NCI-H82 (cell line): ENCODE data around the gene BEND3.
"Not testable (repeated sequence)": the region's sequence is repeated elsewhere in the genome, so short reads cannot be mapped to it uniquely, and the experiment has no call there.

Experiments used
- DNase-seq: peaks from one replicate; lab custom pipeline; 2025; lab: John Stamatoyannopoulos, UW

Gene BEND3

DNA sequence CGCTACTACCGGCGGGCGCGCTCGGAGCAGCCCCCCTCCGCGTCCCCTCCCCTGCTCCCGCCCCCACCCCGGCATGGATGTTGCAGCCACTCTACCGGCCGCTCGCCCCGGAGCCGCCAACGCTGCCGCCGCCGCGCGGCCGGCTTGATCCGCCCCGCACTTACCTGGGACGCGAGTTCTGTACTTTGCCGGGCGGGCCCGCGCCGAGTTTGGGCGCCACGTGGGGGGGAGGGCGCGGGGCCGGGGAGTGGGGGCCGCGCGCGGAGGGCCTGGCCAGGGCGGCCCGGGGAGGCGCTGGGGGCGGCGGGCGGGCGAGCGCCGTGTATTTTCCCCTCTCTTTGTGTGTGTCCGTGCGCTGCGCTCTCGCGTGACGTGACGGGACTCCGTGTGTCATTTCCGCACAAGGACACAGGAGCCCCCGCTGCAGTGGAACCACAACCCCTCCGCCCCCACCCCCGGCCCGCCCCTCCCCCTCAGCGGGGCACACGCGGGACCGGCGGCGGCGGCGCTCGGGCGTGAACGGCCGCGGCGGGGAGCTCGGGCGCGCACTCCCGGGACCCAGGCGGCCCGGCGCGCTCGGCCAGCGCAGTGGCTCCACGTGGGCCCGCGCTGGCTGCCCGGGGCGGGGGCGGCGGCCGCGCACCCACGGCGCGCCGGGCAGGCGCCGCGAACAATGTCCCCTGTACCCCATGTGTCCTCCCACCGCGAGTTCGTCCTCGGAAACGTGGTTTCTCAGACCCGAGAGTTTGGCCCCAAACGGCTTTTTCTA is at the start of gene BEND3:
Gene BEND3, minus strand, starts transcription at position 590 of the 769 bp plus-strand sequence. CDS start 16,230 bp downstream, outside the sequence.
- DNase-seq, result peak; percentile 69

GRCh38 chr6:107164299-107164698 is 49.0 kb upstream of the BEND3 start:
- not testable (repeated sequence) for DNase-seq

GRCh38 chr6:107161521-107161920 is 46.2 kb upstream of the BEND3 start:
- no peak for DNase-seq

DNA sequence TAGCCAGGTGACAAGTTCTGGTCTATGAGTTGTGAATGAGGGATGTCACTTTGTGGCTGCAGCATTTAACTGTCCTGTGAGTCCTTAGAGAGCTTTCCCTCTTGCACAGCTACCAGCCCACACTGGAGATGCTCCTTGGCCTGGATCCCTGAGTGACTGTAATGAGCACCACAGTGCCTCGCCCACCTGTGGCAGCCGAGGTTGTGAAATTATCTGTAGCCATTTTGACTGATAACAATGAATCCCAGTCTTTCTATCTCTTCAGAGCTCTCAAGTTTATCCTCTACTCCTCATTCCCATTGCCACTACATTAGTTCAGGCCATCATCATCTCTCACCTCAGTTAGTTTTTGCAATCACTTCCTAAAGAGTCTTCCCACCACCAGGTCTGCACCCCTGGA is 41.3 kb upstream of the BEND3 start:
- no peak for DNase-seq

- no peak for DNase-seq
Observed at GRCh38 chr6:107154801-107155160, 39.5 kb upstream of the BEND3 start.

DNA sequence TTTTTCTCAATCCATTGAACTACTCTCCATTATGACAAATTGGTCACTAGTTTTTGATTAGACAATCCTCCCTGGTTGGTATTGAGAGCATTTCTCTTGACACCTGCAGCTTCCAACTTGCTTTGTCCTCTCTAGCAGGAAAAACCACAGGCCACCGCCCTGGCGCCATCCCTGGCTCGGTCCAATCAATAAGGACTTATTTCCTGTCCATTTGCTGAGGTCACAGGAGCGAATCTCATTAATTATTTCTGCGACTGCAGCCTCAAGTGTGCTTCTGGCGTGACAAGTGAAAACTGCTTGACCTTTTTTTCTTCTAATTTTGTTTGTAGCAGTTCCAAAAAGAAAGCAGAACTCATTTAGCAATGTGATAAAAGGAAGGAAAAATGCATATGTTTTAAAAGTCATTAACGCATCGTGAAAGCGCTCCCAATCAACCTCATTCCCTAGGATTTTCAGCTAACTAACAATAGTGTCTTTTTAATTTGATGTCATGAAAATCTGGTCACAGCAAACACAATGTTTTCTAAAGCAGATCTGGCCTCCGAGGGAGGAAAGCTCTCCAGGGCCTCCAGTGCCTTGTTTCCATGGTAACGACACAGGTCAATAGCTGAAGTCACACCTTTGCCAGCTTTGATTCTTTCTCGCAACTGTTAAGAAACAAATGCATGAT is 39.0 kb upstream of the BEND3 start:
- no peak for DNase-seq

DNA sequence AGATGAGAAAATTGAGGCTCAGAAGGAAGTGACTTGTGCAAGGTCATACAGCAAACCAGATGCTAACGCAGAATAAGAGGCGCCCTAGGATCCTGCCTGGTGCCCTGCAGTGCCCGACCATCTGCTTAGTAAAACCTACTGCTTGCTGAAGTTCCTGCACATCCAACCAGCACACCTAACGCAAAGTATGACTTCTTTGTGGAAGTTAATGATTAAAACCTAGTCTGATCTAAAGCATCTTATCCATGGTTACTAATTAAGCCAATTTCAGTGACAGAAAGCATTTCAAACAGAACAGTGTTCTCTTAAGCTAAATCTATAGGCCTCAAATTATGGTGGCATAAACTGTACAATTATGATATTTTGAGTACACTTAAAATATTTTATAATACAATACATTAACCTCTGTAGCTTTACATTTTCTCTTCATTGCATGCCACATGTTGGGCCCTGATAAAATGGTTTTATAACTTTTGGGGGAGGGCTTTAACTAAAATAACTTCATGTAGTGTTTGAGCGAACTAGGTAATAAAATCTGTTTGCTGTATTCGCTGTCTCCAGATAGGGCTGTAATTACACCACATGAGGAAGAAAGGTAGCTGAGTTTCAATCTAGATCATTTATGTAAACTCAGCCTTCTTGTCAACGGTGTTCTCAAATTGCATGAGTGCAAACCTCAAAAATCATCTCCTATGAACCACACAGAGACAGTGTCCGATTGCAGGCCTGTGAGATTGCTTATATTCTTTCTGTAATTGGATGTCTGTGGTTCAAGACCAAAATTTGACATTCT is 37.5 kb upstream of the BEND3 start:
- DNase-seq, result no peak

DNA sequence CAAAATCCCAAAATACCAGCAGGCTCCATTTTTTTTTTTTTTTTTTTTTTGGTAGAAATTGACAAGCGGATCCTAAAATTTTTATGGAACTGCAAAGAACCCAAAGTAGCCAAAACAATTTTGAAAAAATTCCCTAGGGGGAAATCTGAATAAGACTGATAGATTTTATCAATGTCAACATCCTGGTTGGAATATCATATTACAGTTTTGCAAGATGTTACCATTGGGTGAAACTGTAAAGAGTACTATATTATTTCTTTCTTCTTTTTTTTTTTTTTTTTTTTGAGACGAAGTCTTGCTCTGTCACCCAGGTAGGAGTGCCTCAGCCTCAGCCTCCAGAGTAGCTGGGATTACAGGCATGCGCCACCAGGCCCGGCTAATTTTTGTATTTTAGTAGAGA is 29.4 kb upstream of the BEND3 start:
- no peak for DNase-seq

DNA sequence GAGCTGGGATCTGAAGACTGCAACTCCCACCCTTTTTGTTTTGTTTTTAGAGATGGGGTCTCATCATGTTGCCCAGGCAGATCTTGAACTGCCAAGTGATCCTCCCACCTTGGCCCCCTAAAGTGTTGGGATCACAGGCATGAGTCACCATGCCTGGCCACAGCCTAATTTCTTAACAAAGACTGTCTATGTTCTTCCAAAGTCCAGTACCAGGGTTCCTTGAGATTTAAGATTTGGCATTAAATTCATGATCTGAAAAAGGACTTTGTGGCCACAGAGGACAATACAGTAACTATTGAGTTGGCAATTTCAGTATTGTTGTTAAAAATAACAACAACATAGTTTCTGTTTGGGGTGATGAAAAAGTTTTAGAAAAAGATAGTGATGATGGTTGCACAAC is 28.7 kb upstream of the BEND3 start:
- no peak for DNase-seq

GRCh38 chr6:107140581-107140980 is 25.3 kb upstream of the BEND3 start:
- no peak for DNase-seq

DNA sequence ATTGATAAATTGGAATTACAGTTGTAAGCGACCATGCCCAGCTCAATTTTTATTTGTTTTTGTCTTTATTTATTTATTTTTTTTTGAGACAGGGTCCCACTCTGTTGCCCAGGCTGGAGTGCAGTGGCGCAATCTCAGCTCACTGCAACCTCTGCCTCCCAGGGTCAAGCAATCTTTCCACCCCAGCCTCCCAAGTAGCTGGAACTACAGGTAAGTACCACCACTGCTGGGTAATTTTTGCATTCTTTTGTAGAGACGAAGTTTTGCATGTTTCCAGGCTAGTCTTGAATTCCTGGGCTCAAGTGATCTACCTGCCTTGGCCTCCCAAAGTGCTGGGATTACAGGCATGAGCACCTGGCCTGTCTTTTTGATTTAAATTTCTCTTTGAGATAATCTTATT is 21.0 kb upstream of the BEND3 start:
- peak; percentile 32 for DNase-seq

DNA sequence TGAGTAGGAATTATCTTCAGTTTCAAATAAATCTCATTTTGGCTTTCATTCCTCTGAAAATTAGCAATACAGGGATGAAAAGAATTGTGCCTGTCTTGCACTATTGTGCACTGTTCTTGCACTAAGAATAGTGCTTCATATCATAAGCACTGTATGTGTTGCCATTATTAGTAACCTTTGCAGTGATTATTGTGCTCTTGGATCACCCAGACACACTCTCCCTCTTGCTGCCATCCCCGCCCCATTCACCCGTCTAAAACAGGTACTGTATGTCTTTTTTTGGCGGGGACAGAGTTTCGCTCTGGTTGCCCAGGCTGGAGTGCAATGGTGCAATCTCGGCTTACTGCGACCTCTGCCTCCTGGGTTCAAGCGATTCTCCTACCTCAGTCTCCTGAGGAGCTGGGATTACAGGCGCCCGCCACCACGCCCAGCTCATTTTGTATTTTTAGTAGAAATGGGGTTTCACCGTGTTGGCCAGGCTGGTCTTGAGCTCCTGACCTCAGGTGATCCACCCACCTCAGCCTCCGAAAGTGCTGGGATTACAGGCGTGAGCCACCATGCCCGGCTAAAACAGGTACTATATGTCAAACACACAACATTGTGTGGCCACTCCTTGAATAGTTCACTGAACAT is 19.8 kb upstream of the BEND3 start:
- not testable (repeated sequence) for DNase-seq

- DNase-seq, result peak; percentile 58
Observed at GRCh38 chr6:107132330-107132954, 17.1 kb upstream of the BEND3 start.

DNA sequence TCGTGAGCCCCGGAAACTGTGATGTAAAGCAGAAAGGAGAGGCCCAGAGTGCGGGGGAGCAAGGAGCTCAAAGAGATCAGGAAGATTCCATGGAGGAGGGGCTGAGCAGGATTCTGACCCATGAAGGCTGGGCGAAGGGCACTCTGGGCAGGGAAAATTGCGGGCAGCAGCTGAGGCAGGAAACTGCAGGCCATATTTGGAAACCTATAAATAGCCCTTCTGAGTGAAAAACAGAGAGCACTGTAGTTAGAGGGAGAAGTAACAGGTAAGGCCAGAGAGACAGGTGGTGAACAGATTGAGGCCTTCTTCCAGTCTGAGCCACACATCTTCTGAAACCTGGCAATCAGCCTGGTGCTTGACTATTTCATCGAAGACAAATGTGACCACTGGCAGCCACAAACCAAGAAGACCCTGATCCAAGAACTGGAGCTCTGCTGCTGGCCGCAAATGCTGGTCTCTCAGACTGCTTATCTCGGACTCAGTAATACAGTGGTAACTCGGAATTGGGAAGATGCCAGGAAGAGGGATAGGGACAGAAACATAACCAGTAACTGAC is 14.1 kb upstream of the BEND3 start:
- DNase-seq, result no peak

DNA sequence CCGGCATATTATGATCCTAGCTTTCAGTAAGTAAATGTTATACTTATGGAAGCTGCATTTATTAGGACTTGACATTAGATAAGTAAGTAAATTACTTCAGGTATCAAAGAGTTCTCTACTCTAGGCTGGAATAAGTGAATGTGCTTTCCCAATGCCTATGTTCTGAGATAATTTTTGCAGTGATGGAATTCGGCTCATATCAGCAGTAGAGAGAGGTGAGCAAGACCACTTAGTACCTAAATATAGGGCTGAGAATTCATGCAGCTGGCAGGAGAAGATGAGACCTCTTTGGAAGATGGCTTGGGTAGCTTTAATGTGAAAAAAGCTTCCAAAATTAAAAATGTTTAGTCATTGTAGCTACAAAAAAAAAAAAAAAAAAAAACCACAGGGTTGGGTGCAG is 13.3 kb upstream of the BEND3 start:
- no peak for DNase-seq

- no peak for DNase-seq
Observed at GRCh38 chr6:107128175-107128574, 12.9 kb upstream of the BEND3 start.

- DNase-seq, result no peak
Observed at GRCh38 chr6:107125771-107126170, 10.5 kb upstream of the BEND3 start.

GRCh38 chr6:107124934-107125348 is 9.6 kb upstream of the BEND3 start:
- DNase-seq, result peak; percentile 49

DNA sequence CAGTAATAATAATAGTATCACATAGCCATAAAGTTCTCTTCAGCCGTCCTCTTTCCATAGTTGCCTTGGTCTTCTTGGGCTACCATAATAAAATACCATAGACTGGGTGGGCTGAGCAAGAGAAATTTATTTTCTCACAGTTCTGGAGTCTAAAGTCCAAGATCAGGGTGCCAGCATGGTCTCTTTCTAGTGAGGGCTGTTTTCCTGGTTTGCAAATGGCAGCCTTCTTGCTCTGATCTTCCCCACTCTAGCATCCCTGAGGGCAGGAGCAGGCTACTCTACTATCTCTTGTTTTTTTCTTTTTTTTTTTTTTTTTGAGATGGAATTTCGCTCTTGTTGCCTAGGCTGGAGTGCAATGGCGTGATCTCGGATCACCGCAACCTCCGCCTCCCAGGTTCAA is 8.2 kb upstream of the BEND3 start:
- DNase-seq, result no peak

DNA sequence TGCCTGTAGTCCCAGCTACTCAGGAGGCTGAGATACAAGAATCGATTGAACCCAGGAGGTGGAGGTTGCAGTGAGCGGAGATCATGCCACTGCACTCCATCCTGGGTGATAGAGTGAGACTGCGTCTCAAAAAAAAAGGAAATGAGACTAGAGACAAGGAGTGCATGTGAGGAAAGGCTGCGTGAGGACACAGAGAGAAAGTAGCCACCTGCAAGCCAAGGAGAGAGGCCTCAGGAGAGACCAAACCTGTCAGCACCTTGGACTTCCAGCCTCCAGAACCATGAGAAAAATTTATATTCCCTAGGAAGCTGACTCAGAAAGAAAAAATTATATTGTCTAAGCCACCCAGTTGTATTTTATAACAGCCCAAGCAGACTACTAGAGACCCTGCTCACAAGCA is 7.4 kb upstream of the BEND3 start:
- no peak for DNase-seq

- peak; percentile 36 for DNase-seq
Observed at GRCh38 chr6:107121964-107122495, 6.7 kb upstream of the BEND3 start.
